OCI-LY7 (cell line): ENCODE results near the gene RNF26. TPM values are rescaled to one million over a fixed set of nuclear protein-coding genes. Genes with fewer than 3 reads are reported as not detected.

ENCODE experiments used
- BruUV-seq: library from RNA; stranded (reverse); fragments of 400-500 nt; replicated peaks from 2 replicates; lab custom pipeline; 2021; lab: Mats Ljungman, UMichigan
- CTCF ChIA-PET: fragments of 300-600 bp; sonication (Branson Sonifier 250); formaldehyde crosslinking; loops from one replicate; lab custom pipeline; 2022; ENCODE audit warnings: antibody characterized with exemption; ENCODE audit not compliant: unreplicated experiment; lab: Charles Lee
- POLR2A ChIA-PET: fragments of 300-600 bp; sonication (Branson Sonifier 250); formaldehyde crosslinking; loops from one replicate; lab custom pipeline; 2022; ENCODE audit warnings: antibody characterized with exemption; lab: Charles Lee
- DNase-seq: peaks from one replicate; pipeline ENCODE4 v3.0.0-alpha.2; 2015; ENCODE audit warnings: low spot score
- H2AFZ ChIP-seq: fragments of 200-600 bp; sonication (generic), shearing (Covaris generic); 2 replicates; pipeline ENCODE4 v1.6.1; 2014; ENCODE audit warnings: mild to moderate bottlenecking, antibody characterized with exemption, low read length, moderate library complexity
- H3K27ac ChIP-seq: fragments of 200-600 bp; sonication (generic); 2 replicates; pipeline ENCODE4 v1.5.1; 2014; ENCODE audit warnings: mixed run types, low read depth, mild to moderate bottlenecking, moderate library complexity, low read length, inconsistent platforms; ENCODE audit not compliant: poor library complexity, severe bottlenecking
- H3K36me3 ChIP-seq: fragments of 200-600 bp; sonication (generic); 2 replicates; pipeline ENCODE4 v1.6.1; 2014; ENCODE audit warnings: mild to moderate bottlenecking, antibody characterized with exemption, low read length, moderate library complexity, mixed read lengths; ENCODE audit not compliant: insufficient read depth
- H3K4me1 ChIP-seq: fragments of 200-600 bp; sonication (generic); 2 replicates; pipeline ENCODE4 v1.5.1; 2014; ENCODE audit warnings: mild to moderate bottlenecking, low read length; ENCODE audit not compliant: insufficient read depth, poor library complexity, severe bottlenecking
- H3K4me2 ChIP-seq: fragments of 200-600 bp; sonication (generic); 2 replicates; pipeline ENCODE4 v1.6.1; 2014; ENCODE audit warnings: mild to moderate bottlenecking, low read length
- H3K4me3 ChIP-seq: fragments of 200-600 bp; sonication (generic); 2 replicates; pipeline ENCODE4 v1.5.1; 2014; ENCODE audit warnings: mild to moderate bottlenecking, low read depth, low read length; ENCODE audit not compliant: poor library complexity, severe bottlenecking
- H3K79me2 ChIP-seq: fragments of 200-600 bp; sonication (generic); 2 replicates; pipeline ENCODE4 v1.6.1; 2016; ENCODE audit warnings: low read depth, mild to moderate bottlenecking, low read length, moderate library complexity, mixed read lengths; ENCODE audit not compliant: insufficient read depth
- H3K9me2 ChIP-seq: fragments of 200-600 bp; sonication (generic); 2 replicates; pipeline ENCODE4 v1.6.1; 2016; ENCODE audit warnings: mild to moderate bottlenecking, low read length, mixed read lengths; ENCODE audit not compliant: insufficient read depth
- H3K9me3 ChIP-seq: fragments of 200-600 bp; sonication (generic); 2 replicates; pipeline ENCODE4 v1.6.1; 2014; ENCODE audit warnings: mild to moderate bottlenecking, mixed run types, low read length, mixed read lengths
- H4K20me1 ChIP-seq: fragments of 200-600 bp; sonication (generic); 2 replicates; pipeline ENCODE4 v1.6.1; 2014; ENCODE audit warnings: mild to moderate bottlenecking, antibody characterized with exemption, low read length, moderate library complexity, mixed read lengths; ENCODE audit not compliant: insufficient read depth
- EZH2phosphoT487 ChIP-seq: fragments of 200-600 bp; sonication (generic); IDR thresholded peaks from 2 replicates; pipeline ENCODE4 v1.6.1; 2018; ENCODE audit warnings: low read depth, borderline replicate concordance, mild to moderate bottlenecking, mixed run types, antibody characterized with exemption, low read length, moderate library complexity, mixed read lengths
- intact Hi-C: fragments of 100-400 bp; cut with micrococcal nuclease; formaldehyde crosslinking; loops from one replicate; pipeline ENCODE4 v1.10.0; 2022; ENCODE audit not compliant: unreplicated experiment
- total RNA-seq, 2 experiments: library from RNA; depleted of rRNA in 1 of 2; stranded (reverse); fragments of >200 nt in 1 of 2; shearing (Covaris generic) in 1 of 2; gene quantifications; 2 replicates each; pipeline ENCODE4 v1.2.3, GENCODE V29; 2014 to 2022
- TF ChIP-seq, protein P1 (sequence below): fragments of 200-600 bp; sonication (generic); conservative IDR thresholded peaks from 2 replicates; pipeline ENCODE4 v1.5.1; 2014; ENCODE audit warnings: mild to moderate bottlenecking, antibody characterized with exemption, low read length, moderate library complexity, mixed read lengths

Gene RNF26
- total RNA-seq, 2 experiments from 2014 or later, result 13.9 to 52.5 TPM

DNA sequence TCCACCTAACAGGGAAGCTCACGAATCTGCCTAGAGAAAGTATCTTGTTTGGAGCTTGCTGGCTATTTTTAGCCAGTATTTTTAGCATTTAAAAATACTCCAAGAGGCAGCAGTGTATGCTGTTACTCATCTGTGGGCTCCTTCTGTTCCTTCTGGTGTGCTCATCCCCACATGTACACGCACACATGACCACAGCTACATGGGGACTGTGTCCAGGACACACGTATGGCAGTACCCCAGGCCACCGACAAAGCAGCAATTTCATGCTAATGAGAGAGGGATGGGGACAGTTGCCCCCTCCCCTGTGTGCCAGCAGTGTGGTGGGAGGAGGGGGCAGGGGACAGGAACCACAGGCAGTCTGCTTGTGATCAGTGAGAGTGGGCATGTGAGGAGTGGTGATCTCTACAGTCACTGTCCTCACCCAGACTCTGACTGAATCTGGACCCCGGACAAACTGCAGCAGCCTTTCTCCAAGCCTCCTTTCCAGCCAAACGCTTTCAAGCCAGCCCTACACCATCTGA lies 30.8 kb downstream of the RNF26 start:
- no peaks in the 10 kb centered on the region for H3K9me2 ChIP-seq
- no peaks in the 10 kb centered on the region for H3K36me3 ChIP-seq
- no TSS peak for BruUV-seq
- peak overlapping the region; percentile 76 for H3K4me2 ChIP-seq
- POLR2A ChIA-PET, result interaction anchor here (0.7 to 1.1 kb wide), 5 partner anchors 10 to 44 kb away, joined by 3 to 5 read pairs (median 4); partner anchors contain the start of gene RNF26
- CTCF ChIA-PET, result interaction anchor here (1.0 to 1.2 kb wide), 4 partner anchors 8 to 110 kb away, joined by 3 to 5 read pairs (median 4); no protein-coding TSS in a partner anchor
- H3K9me3 ChIP-seq, result no peaks in the 10 kb centered on the region
- intact Hi-C loops, result no loop called here
- peak overlapping the region; percentile 78 for H3K4me3 ChIP-seq
- H3K27ac ChIP-seq, result peak overlapping the region; percentile 41
- peaks cover 85% of the 10 kb centered on the region for H3K4me1 ChIP-seq
- H4K20me1 ChIP-seq, result no peaks in the 10 kb centered on the region
- TF ChIP-seq, protein P1, sequence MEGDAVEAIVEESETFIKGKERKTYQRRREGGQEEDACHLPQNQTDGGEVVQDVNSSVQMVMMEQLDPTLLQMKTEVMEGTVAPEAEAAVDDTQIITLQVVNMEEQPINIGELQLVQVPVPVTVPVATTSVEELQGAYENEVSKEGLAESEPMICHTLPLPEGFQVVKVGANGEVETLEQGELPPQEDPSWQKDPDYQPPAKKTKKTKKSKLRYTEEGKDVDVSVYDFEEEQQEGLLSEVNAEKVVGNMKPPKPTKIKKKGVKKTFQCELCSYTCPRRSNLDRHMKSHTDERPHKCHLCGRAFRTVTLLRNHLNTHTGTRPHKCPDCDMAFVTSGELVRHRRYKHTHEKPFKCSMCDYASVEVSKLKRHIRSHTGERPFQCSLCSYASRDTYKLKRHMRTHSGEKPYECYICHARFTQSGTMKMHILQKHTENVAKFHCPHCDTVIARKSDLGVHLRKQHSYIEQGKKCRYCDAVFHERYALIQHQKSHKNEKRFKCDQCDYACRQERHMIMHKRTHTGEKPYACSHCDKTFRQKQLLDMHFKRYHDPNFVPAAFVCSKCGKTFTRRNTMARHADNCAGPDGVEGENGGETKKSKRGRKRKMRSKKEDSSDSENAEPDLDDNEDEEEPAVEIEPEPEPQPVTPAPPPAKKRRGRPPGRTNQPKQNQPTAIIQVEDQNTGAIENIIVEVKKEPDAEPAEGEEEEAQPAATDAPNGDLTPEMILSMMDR, result no peak
- no peak for TF ChIP-seq EZH2phosphoT487
- H2AFZ ChIP-seq, result no peak overlapping the region; the same call in 1 of the 2 replicates
- H3K79me2 ChIP-seq, result peaks cover 27% of the 10 kb centered on the region
- peak; percentile 33 for DNase-seq

DNA sequence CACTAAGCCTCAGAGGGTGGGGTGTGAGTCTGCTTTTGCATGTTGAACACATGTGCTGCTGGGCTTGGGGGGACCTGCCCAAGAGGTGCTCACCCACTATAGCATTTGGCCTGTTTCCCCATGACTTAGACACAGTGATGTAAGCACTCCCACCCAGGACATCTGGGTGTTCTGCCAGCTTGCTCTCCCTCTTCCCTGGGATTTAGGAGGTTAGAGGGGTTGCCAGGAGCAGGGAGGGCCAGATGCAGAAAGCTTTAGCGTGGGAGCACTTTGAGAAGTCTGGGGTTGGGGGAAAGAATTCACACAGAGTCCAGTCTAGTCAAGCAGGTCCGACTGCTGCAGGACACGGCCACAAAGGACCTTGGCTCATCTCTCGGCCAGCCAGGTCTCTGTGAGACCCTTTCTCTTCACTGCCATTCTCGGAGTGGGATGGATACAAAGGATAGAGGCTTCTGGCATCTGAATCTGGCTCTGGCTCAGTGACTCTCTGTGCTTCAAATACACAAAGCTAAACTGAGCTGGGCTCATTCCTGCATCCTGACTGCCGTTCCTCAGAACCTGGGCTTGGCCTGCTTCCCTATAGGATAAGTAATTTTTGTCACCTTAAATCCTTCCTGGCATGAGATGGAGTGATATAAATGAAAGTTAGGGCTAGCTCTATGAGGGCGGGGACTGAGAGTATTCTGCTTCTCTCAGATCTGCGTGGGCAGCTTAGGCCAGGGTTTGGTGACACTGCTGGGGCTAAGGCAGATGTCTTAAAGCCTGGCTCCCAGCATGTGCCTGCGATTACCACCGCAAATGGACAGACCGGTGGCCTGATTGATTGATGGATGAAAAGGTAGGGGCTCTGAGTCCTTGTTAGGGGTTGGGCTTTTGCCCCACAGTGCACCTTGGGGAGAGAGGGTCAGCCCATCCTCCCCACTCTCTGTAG lies 32.6 kb downstream of the RNF26 start:
- Histone ChIP-seq H3K79me2 (peaks cover 17% of the 10 kb centered on the region), H3K9me3 (no peaks in the 10 kb centered on the region), H3K27ac (peak overlapping the region; percentile 52), H3K36me3 (no peaks in the 10 kb centered on the region), H2AFZ (no peak overlapping the region), H3K4me1 (peaks cover 86% of the 10 kb centered on the region), H3K4me2 (peak overlapping the region; percentile 61), H4K20me1 (no peaks in the 10 kb centered on the region), H3K4me3 (peak overlapping the region; percentile 20), H3K9me2 (no peaks in the 10 kb centered on the region)
- no TSS peak for BruUV-seq
- CTCF ChIA-PET, result interaction anchor here (0.7 to 1.0 kb wide), 2 partner anchors 9 kb away, joined by 3 read pairs; no protein-coding TSS in a partner anchor
- no peak for TF ChIP-seq EZH2phosphoT487
- TF ChIP-seq, protein P1, result no peak
- no peak for DNase-seq
- POLR2A ChIA-PET, result interaction anchor here (0.6 to 1.5 kb wide), 4 partner anchors 9 to 313 kb away, joined by 3 to 6 read pairs (median 3); no protein-coding TSS in a partner anchor
- intact Hi-C loops, result no loop called here
